GM23248 (cell line): ENCODE data around the gene NLRP9.

Source experiments
- EZH2 ChIP-seq: fragments of 200-600 bp; sonication (generic); IDR thresholded peaks from 2 replicates; pipeline ENCODE4 v1.6.1; 2018; ENCODE audit warnings: antibody characterized with exemption, mild to moderate bottlenecking; ENCODE audit not compliant: insufficient read depth, poor library complexity, severe bottlenecking
- EZH2phosphoT487 ChIP-seq: fragments of 200-600 bp; sonication (generic); IDR thresholded peaks from 2 replicates; pipeline ENCODE4 v1.6.1; 2018; ENCODE audit warnings: antibody characterized with exemption, moderate library complexity, mild to moderate bottlenecking, low read depth; ENCODE audit not compliant: insufficient read depth

GRCh38 chr19:55674841-55675660 is 63.2 kb downstream of the NLRP9 start, which contains the start of gene EPN1:
- no peak for TF ChIP-seq EZH2
- TF ChIP-seq EZH2phosphoT487, result no peak
